Activated naive CD8-positive, alpha-beta T cell (primary cell): ENCODE results near the gene FADS3.

Experiments used
- H3K27ac Mint-ChIP-seq: one replicate; pipeline ENCODE4 v1.8.0; 2021; ENCODE audit warnings: mixed read lengths
- H3K27me3 Mint-ChIP-seq: one replicate; pipeline ENCODE4 v1.8.0; 2021; ENCODE audit warnings: mixed read lengths
- H3K36me3 Mint-ChIP-seq: one replicate; pipeline ENCODE4 v1.8.0; 2021; ENCODE audit warnings: mixed read lengths
- H3K4me1 Mint-ChIP-seq: one replicate; pipeline ENCODE4 v1.8.0; 2021; ENCODE audit warnings: low read depth, mixed read lengths
- H3K4me3 Mint-ChIP-seq: one replicate; pipeline ENCODE4 v1.8.0; 2021; ENCODE audit warnings: mild to moderate bottlenecking, mixed read lengths
- H3K9me3 Mint-ChIP-seq: one replicate; pipeline ENCODE4 v1.8.0; 2021; ENCODE audit warnings: low read depth, mixed read lengths

The FADS3 gene

GRCh38 chr11:61897387-61898246, 6.3 kb upstream of the FADS3 start:
- Mint-ChIP-seq H3K36me3 (no peaks in the 10 kb centered on the region), H3K9me3 (no peaks in the 10 kb centered on the region), H3K4me1 (peaks cover 7% of the 10 kb centered on the region), H3K4me3 (no peak overlapping the region), H3K27ac (no peak overlapping the region), H3K27me3 (no peaks in the 10 kb centered on the region)

- Mint-ChIP-seq H3K27ac (no peak overlapping the region), H3K36me3 (no peaks in the 10 kb centered on the region), H3K27me3 (no peaks in the 10 kb centered on the region), H3K9me3 (no peaks in the 10 kb centered on the region), H3K4me3 (no peak overlapping the region), H3K4me1 (peaks cover 9% of the 10 kb centered on the region)
These were observed 5.5 kb upstream of the FADS3 start for GRCh38 chr11:61896665-61897386.

- Mint-ChIP-seq H3K36me3 (no peaks in the 10 kb centered on the region), H3K4me3 (no peak overlapping the region), H3K27me3 (no peaks in the 10 kb centered on the region), H3K27ac (no peak overlapping the region), H3K9me3 (no peaks in the 10 kb centered on the region), H3K4me1 (peaks cover 11% of the 10 kb centered on the region)
These were observed 4.3 kb upstream of the FADS3 start for GRCh38 chr11:61895718-61896059.

GRCh38 chr11:61895046-61895717, 3.8 kb upstream of the FADS3 start:
- Mint-ChIP-seq H3K4me3 (no peak overlapping the region), H3K27ac (no peak overlapping the region), H3K9me3 (no peaks in the 10 kb centered on the region), H3K36me3 (no peaks in the 10 kb centered on the region), H3K27me3 (no peaks in the 10 kb centered on the region), H3K4me1 (peaks cover 11% of the 10 kb centered on the region)

- Mint-ChIP-seq H3K36me3 (no peaks in the 10 kb centered on the region), H3K4me3 (no peak overlapping the region), H3K4me1 (peaks cover 6% of the 10 kb centered on the region), H3K27ac (no peak overlapping the region), H3K9me3 (no peaks in the 10 kb centered on the region), H3K27me3 (no peaks in the 10 kb centered on the region)
These were observed 2.6 kb upstream of the FADS3 start for GRCh38 chr11:61893981-61894380.

- H3K27ac Mint-ChIP-seq: no peak overlapping the region
- no peaks in the 10 kb centered on the region for H3K27me3 Mint-ChIP-seq
- H3K9me3 Mint-ChIP-seq: no peaks in the 10 kb centered on the region
- H3K4me3 Mint-ChIP-seq: peak overlapping the region; percentile 72
- no peaks in the 10 kb centered on the region for H3K36me3 Mint-ChIP-seq
- H3K4me1 Mint-ChIP-seq: peaks cover 6% of the 10 kb centered on the region
These were observed 683 bp upstream of the FADS3 start for GRCh38 chr11:61892085-61892370.

GRCh38 chr11:61890529-61891330, 615 bp downstream of the FADS3 start:
- Mint-ChIP-seq H3K9me3 (no peaks in the 10 kb centered on the region), H3K4me3 (peak overlapping the region; percentile 79), H3K27ac (no peak overlapping the region), H3K4me1 (peaks cover 6% of the 10 kb centered on the region), H3K27me3 (no peaks in the 10 kb centered on the region), H3K36me3 (no peaks in the 10 kb centered on the region)

- H3K27ac Mint-ChIP-seq: no peak overlapping the region
- H3K36me3 Mint-ChIP-seq: no peaks in the 10 kb centered on the region
- H3K4me1 Mint-ChIP-seq: peaks cover 6% of the 10 kb centered on the region
- no peaks in the 10 kb centered on the region for H3K9me3 Mint-ChIP-seq
- no peaks in the 10 kb centered on the region for H3K27me3 Mint-ChIP-seq
- no peak overlapping the region for H3K4me3 Mint-ChIP-seq
These were observed 1.5 kb downstream of the FADS3 start for GRCh38 chr11:61889831-61890230.

GRCh38 chr11:61888590-61888989, 2.8 kb downstream of the FADS3 start:
- H3K36me3 Mint-ChIP-seq: no peaks in the 10 kb centered on the region
- H3K9me3 Mint-ChIP-seq: no peaks in the 10 kb centered on the region
- H3K4me3 Mint-ChIP-seq: no peak overlapping the region
- H3K27me3 Mint-ChIP-seq: no peaks in the 10 kb centered on the region
- H3K4me1 Mint-ChIP-seq: peaks cover 3% of the 10 kb centered on the region
- no peak overlapping the region for H3K27ac Mint-ChIP-seq

- Mint-ChIP-seq H3K9me3 (no peaks in the 10 kb centered on the region), H3K36me3 (no peaks in the 10 kb centered on the region), H3K27ac (no peak overlapping the region), H3K4me3 (no peak overlapping the region), H3K4me1 (peaks cover 3% of the 10 kb centered on the region), H3K27me3 (peaks cover 1% of the 10 kb centered on the region)
These were observed 3.4 kb downstream of the FADS3 start for GRCh38 chr11:61887839-61888494.

GRCh38 chr11:61886643-61887042, 4.7 kb downstream of the FADS3 start:
- Mint-ChIP-seq H3K4me1 (peaks cover 2% of the 10 kb centered on the region), H3K9me3 (no peaks in the 10 kb centered on the region), H3K36me3 (no peaks in the 10 kb centered on the region), H3K4me3 (no peak overlapping the region), H3K27me3 (peaks cover 1% of the 10 kb centered on the region), H3K27ac (no peak overlapping the region)

GRCh38 chr11:61885784-61886580, 5.4 kb downstream of the FADS3 start:
- H3K36me3 Mint-ChIP-seq: no peaks in the 10 kb centered on the region
- peaks cover 1% of the 10 kb centered on the region for H3K27me3 Mint-ChIP-seq
- H3K9me3 Mint-ChIP-seq: no peaks in the 10 kb centered on the region
- peaks cover 2% of the 10 kb centered on the region for H3K4me1 Mint-ChIP-seq
- no peak overlapping the region for H3K4me3 Mint-ChIP-seq
- no peak overlapping the region for H3K27ac Mint-ChIP-seq

GRCh38 chr11:61885166-61885778, 6.1 kb downstream of the FADS3 start:
- H3K27ac Mint-ChIP-seq: no peak overlapping the region
- no peak overlapping the region for H3K4me3 Mint-ChIP-seq
- H3K9me3 Mint-ChIP-seq: no peaks in the 10 kb centered on the region
- H3K4me1 Mint-ChIP-seq: no peaks in the 10 kb centered on the region
- no peaks in the 10 kb centered on the region for H3K36me3 Mint-ChIP-seq
- H3K27me3 Mint-ChIP-seq: peaks cover 1% of the 10 kb centered on the region
